GM18519 (cell line): ENCODE results near the gene FAM171A1.
A peak's percentile ranks its signal among the peaks of the same experiment; 100 is the strongest.
"Not testable (repeated sequence)": the region's sequence is repeated elsewhere in the genome, so short reads cannot be mapped to it uniquely, and the experiment has no call there.

Experiments used
- ATAC-seq: cut with Tn5 transposase; IDR thresholded peaks from one replicate; pipeline ENCODE4 v1.9.1; 2021; ENCODE audit warnings: mild to moderate bottlenecking, moderate library complexity; ENCODE audit not compliant: unreplicated experiment, low FRiP score

FAM171A1 gene

GRCh38 chr10:15370856-15371701, at the start of gene FAM171A1:
FAM171A1 (minus strand) TSS chr10:15371289; CDS start chr10:15371052, 237 bp downstream.
- ATAC-seq: peak; percentile 32

- ATAC-seq: no peak
Measured at GRCh38 chr10:15420858-15421257, 49.8 kb upstream of the FAM171A1 start.

- ATAC-seq: no peak
Measured at GRCh38 chr10:15419279-15419874, 48.3 kb upstream of the FAM171A1 start.

- no peak for ATAC-seq
Measured at GRCh38 chr10:15416034-15416433, 44.9 kb upstream of the FAM171A1 start.

- ATAC-seq: no peak
Measured at GRCh38 chr10:15411010-15411409, 39.9 kb upstream of the FAM171A1 start.

- not testable (repeated sequence) for ATAC-seq
Measured at GRCh38 chr10:15409350-15409749, 38.3 kb upstream of the FAM171A1 start.

- no peak for ATAC-seq
Measured at GRCh38 chr10:15408557-15408956, 37.5 kb upstream of the FAM171A1 start.

GRCh38 chr10:15405319-15405718, 34.2 kb upstream of the FAM171A1 start:
- ATAC-seq: no peak

GRCh38 chr10:15401382-15401781, 30.3 kb upstream of the FAM171A1 start:
- ATAC-seq: no peak

GRCh38 chr10:15400461-15400860, 29.4 kb upstream of the FAM171A1 start:
- not testable (repeated sequence) for ATAC-seq

- no peak for ATAC-seq
Measured at GRCh38 chr10:15399060-15399661, 28.1 kb upstream of the FAM171A1 start.

- no peak for ATAC-seq
Measured at GRCh38 chr10:15395935-15396334, 24.8 kb upstream of the FAM171A1 start.

- no peak for ATAC-seq
Measured at GRCh38 chr10:15393139-15393825, 22.2 kb upstream of the FAM171A1 start.

- ATAC-seq: no peak
Measured at GRCh38 chr10:15391491-15391890, 20.4 kb upstream of the FAM171A1 start.

GRCh38 chr10:15388172-15388571, 17.1 kb upstream of the FAM171A1 start:
- not testable (repeated sequence) for ATAC-seq

GRCh38 chr10:15387021-15387420, 15.9 kb upstream of the FAM171A1 start:
- no peak for ATAC-seq

- no peak for ATAC-seq
Measured at GRCh38 chr10:15385552-15386455, 14.7 kb upstream of the FAM171A1 start.

- ATAC-seq: no peak
Measured at GRCh38 chr10:15381420-15381819, 10.3 kb upstream of the FAM171A1 start.

- no peak for ATAC-seq
Measured at GRCh38 chr10:15379078-15379477, 8.0 kb upstream of the FAM171A1 start.

GRCh38 chr10:15378569-15378968, 7.5 kb upstream of the FAM171A1 start:
- ATAC-seq: no peak
